Measurements from ENCODE around the gene CD244. TPM values are rescaled to one million over a fixed set of nuclear protein-coding genes. Genes with fewer than 3 reads are reported as not detected.

Gene CD244
- total RNA-seq, 1 donor, result not detected

- Histone ChIP-seq H3K36me3 (ENCODE audit: insufficient read depth, low read length) (no peaks in the 10 kb centered on the region), H3K27ac (ENCODE audit: low read depth, low read length) (no peak overlapping the region), H3K4me3 (ENCODE audit: insufficient read depth, low read length) (no peak overlapping the region), H4K20me1 (ENCODE audit: insufficient read depth, low read length) (no peaks in the 10 kb centered on the region), H3K9me3 (ENCODE audit: low read depth, low read length) (no peaks in the 10 kb centered on the region), H3K4me1 (ENCODE audit: insufficient read depth, low read length) (no peaks in the 10 kb centered on the region), H3K27me3 (ENCODE audit: insufficient read depth, low read length) (no peaks in the 10 kb centered on the region), H2AFZ (ENCODE audit: low read length) (no peak overlapping the region), H3K79me2 (ENCODE audit: insufficient read depth, low read length) (no peaks in the 10 kb centered on the region), H3K4me2 (ENCODE audit: insufficient read depth, low read length) (no peak overlapping the region)
- no peak for TF ChIP-seq CTCF (IDR thresholded peaks at IDR 0.05; ENCODE audit: extremely low read depth, low read depth, low read length)
- peak; percentile 65 for DNase-seq (ENCODE audit: insufficient read length, low spot score, missing footprints)
Measured at GRCh38 chr1:160887071-160887470, 24.4 kb upstream of the CD244 start.

- H3K4me2 ChIP-seq (ENCODE audit: insufficient read depth, low read length), result no peak within 1 kb of the TSS
- no peaks in the 10 kb centered on the region for H3K9me3 ChIP-seq (ENCODE audit: low read depth, low read length)
- H3K27me3 ChIP-seq (ENCODE audit: insufficient read depth, low read length), result no peaks in the 10 kb centered on the region
- H3K4me3 ChIP-seq (ENCODE audit: insufficient read depth, low read length), result no peak within 1 kb of the TSS
- H4K20me1 ChIP-seq (ENCODE audit: insufficient read depth, low read length), result no peaks in the 10 kb centered on the region
- TF ChIP-seq CTCF (IDR thresholded peaks at IDR 0.05; ENCODE audit: extremely low read depth, low read depth, low read length), result no peak
- no peaks in the 10 kb centered on the region for H3K36me3 ChIP-seq (ENCODE audit: insufficient read depth, low read length)
- no peak within 1 kb of the TSS for H3K27ac ChIP-seq (ENCODE audit: low read depth, low read length)
- H3K4me1 ChIP-seq (ENCODE audit: insufficient read depth, low read length), result no peaks in the 10 kb centered on the region
- no peak within 1 kb of the TSS for H2AFZ ChIP-seq (ENCODE audit: low read length)
- no peak for DNase-seq (ENCODE audit: insufficient read length, low spot score, missing footprints)
- H3K79me2 ChIP-seq (ENCODE audit: insufficient read depth, low read length), result no peaks in the 10 kb centered on the region
Measured at GRCh38 chr1:160885042-160885441, 22.4 kb upstream of the CD244 start, which contains the start of gene ITLN1. TSS of gene ITLN1 (minus strand) at chr1:160885180. CDS start at chr1:160884877, 303 bp downstream.

- Histone ChIP-seq H2AFZ (ENCODE audit: low read length) (no peak overlapping the region), H3K4me3 (ENCODE audit: insufficient read depth, low read length) (no peak overlapping the region), H3K9me3 (ENCODE audit: low read depth, low read length) (no peaks in the 10 kb centered on the region), H3K4me1 (ENCODE audit: insufficient read depth, low read length) (no peaks in the 10 kb centered on the region), H4K20me1 (ENCODE audit: insufficient read depth, low read length) (no peaks in the 10 kb centered on the region), H3K27ac (ENCODE audit: low read depth, low read length) (no peak overlapping the region), H3K79me2 (ENCODE audit: insufficient read depth, low read length) (no peaks in the 10 kb centered on the region), H3K27me3 (ENCODE audit: insufficient read depth, low read length) (no peaks in the 10 kb centered on the region), H3K4me2 (ENCODE audit: insufficient read depth, low read length) (no peak overlapping the region), H3K36me3 (ENCODE audit: insufficient read depth, low read length) (no peaks in the 10 kb centered on the region)
- TF ChIP-seq CTCF (IDR thresholded peaks at IDR 0.05; ENCODE audit: extremely low read depth, low read depth, low read length), result no peak
- DNase-seq (ENCODE audit: insufficient read length, low spot score, missing footprints), result no peak
Measured at GRCh38 chr1:160884579-160884978, 21.9 kb upstream of the CD244 start.

- Histone ChIP-seq H3K4me1 (ENCODE audit: insufficient read depth, low read length) (no peaks in the 10 kb centered on the region), H3K36me3 (ENCODE audit: insufficient read depth, low read length) (no peaks in the 10 kb centered on the region), H2AFZ (ENCODE audit: low read length) (no peak overlapping the region), H3K9me3 (ENCODE audit: low read depth, low read length) (no peaks in the 10 kb centered on the region), H3K27me3 (ENCODE audit: insufficient read depth, low read length) (no peaks in the 10 kb centered on the region), H3K4me2 (ENCODE audit: insufficient read depth, low read length) (no peak overlapping the region), H3K27ac (ENCODE audit: low read depth, low read length) (no peak overlapping the region), H4K20me1 (ENCODE audit: insufficient read depth, low read length) (no peaks in the 10 kb centered on the region), H3K4me3 (ENCODE audit: insufficient read depth, low read length) (no peak overlapping the region), H3K79me2 (ENCODE audit: insufficient read depth, low read length) (no peaks in the 10 kb centered on the region)
- no peak for DNase-seq (ENCODE audit: insufficient read length, low spot score, missing footprints)
- no peak for TF ChIP-seq CTCF (IDR thresholded peaks at IDR 0.05; ENCODE audit: extremely low read depth, low read depth, low read length)
Measured at GRCh38 chr1:160883581-160884513, 21.2 kb upstream of the CD244 start.

Data from osteoblast (primary cell).